Measurements from ENCODE around the gene HNRNPF.

Gene HNRNPF

GRCh38 chr10:43384252-43385221 lies 24.4 kb downstream of the HNRNPF start:
- Histone ChIP-seq H3K4me1 (ENCODE audit: control insufficient read depth, low read depth, low read length) (no peaks in the 10 kb centered on the region), H3K27me3 (ENCODE audit: control insufficient read depth, insufficient read depth, low read length) (no peaks in the 10 kb centered on the region), H3K9ac (ENCODE audit: low read length) (no peak overlapping the region), H3K4me3 (ENCODE audit: low read length) (no peak overlapping the region), H3K36me3 (ENCODE audit: control insufficient read depth, low read depth, low read length) (peaks cover 44% of the 10 kb centered on the region), H3K27ac (ENCODE audit: low read length) (no peak overlapping the region), H3K9me3 (ENCODE audit: control insufficient read depth, low read depth, low read length) (no peaks in the 10 kb centered on the region)

GRCh38 chr10:43383204-43383971 lies 25.6 kb downstream of the HNRNPF start:
- Histone ChIP-seq H3K9me3 (ENCODE audit: control insufficient read depth, low read depth, low read length) (no peaks in the 10 kb centered on the region), H3K36me3 (ENCODE audit: control insufficient read depth, low read depth, low read length) (peaks cover 32% of the 10 kb centered on the region), H3K27me3 (ENCODE audit: control insufficient read depth, insufficient read depth, low read length) (no peaks in the 10 kb centered on the region), H3K4me1 (ENCODE audit: control insufficient read depth, low read depth, low read length) (no peaks in the 10 kb centered on the region), H3K4me3 (ENCODE audit: low read length) (no peak overlapping the region), H3K9ac (ENCODE audit: low read length) (no peak overlapping the region), H3K27ac (ENCODE audit: low read length) (no peak overlapping the region)

- no peak overlapping the region for H3K27ac ChIP-seq (ENCODE audit: low read length)
- peaks cover 6% of the 10 kb centered on the region for H3K36me3 ChIP-seq (ENCODE audit: control insufficient read depth, low read depth, low read length)
Measured at GRCh38 chr10:43380610-43381222, 28.3 kb downstream of the HNRNPF start.

GRCh38 chr10:43377424-43377883 lies 31.5 kb downstream of the HNRNPF start:
- H3K27ac ChIP-seq (ENCODE audit: low read length): no peak overlapping the region
- H3K4me3 ChIP-seq (ENCODE audit: low read length): no peak overlapping the region
- H3K9ac ChIP-seq (ENCODE audit: low read length): no peak overlapping the region
- peaks cover 10% of the 10 kb centered on the region for H3K4me1 ChIP-seq (ENCODE audit: control insufficient read depth, low read depth, low read length)
- H3K27me3 ChIP-seq (ENCODE audit: control insufficient read depth, insufficient read depth, low read length): no peaks in the 10 kb centered on the region
- H3K9me3 ChIP-seq (ENCODE audit: control insufficient read depth, low read depth, low read length): no peaks in the 10 kb centered on the region
- H3K36me3 ChIP-seq (ENCODE audit: control insufficient read depth, low read depth, low read length): no peaks in the 10 kb centered on the region

More at GRCh38 chr10:43380610-43381222, 28.3 kb downstream of the HNRNPF start:
- Histone ChIP-seq H3K9ac (ENCODE audit: low read length) (no peak overlapping the region), H3K9me3 (ENCODE audit: control insufficient read depth, low read depth, low read length) (no peaks in the 10 kb centered on the region), H3K4me1 (ENCODE audit: control insufficient read depth, low read depth, low read length) (peaks cover 3% of the 10 kb centered on the region), H3K4me3 (ENCODE audit: low read length) (no peak overlapping the region), H3K27me3 (ENCODE audit: control insufficient read depth, insufficient read depth, low read length) (no peaks in the 10 kb centered on the region)

- Histone ChIP-seq H3K27ac (ENCODE audit: low read length) (no peak overlapping the region), H3K9ac (ENCODE audit: low read length) (no peak overlapping the region), H3K36me3 (ENCODE audit: control insufficient read depth, low read depth, low read length) (no peaks in the 10 kb centered on the region), H3K27me3 (ENCODE audit: control insufficient read depth, insufficient read depth, low read length) (no peaks in the 10 kb centered on the region), H3K4me3 (ENCODE audit: low read length) (no peak overlapping the region), H3K9me3 (ENCODE audit: control insufficient read depth, low read depth, low read length) (no peaks in the 10 kb centered on the region), H3K4me1 (ENCODE audit: control insufficient read depth, low read depth, low read length) (peaks cover 10% of the 10 kb centered on the region)
Measured at GRCh38 chr10:43376828-43377423, 32.1 kb downstream of the HNRNPF start.

- no peak overlapping the region for H3K27ac ChIP-seq (ENCODE audit: low read length)
- H3K36me3 ChIP-seq (ENCODE audit: control insufficient read depth, low read depth, low read length): no peaks in the 10 kb centered on the region
- H3K9ac ChIP-seq (ENCODE audit: low read length): no peak overlapping the region
- peaks cover 10% of the 10 kb centered on the region for H3K4me1 ChIP-seq (ENCODE audit: control insufficient read depth, low read depth, low read length)
- H3K4me3 ChIP-seq (ENCODE audit: low read length): no peak overlapping the region
- H3K9me3 ChIP-seq (ENCODE audit: control insufficient read depth, low read depth, low read length): no peaks in the 10 kb centered on the region
- H3K27me3 ChIP-seq (ENCODE audit: control insufficient read depth, insufficient read depth, low read length): no peaks in the 10 kb centered on the region
Measured at GRCh38 chr10:43376046-43376635, 32.8 kb downstream of the HNRNPF start.

- no peaks in the 10 kb centered on the region for H3K9me3 ChIP-seq (ENCODE audit: control insufficient read depth, low read depth, low read length)
- H3K36me3 ChIP-seq (ENCODE audit: control insufficient read depth, low read depth, low read length): no peaks in the 10 kb centered on the region
- no peak overlapping the region for H3K9ac ChIP-seq (ENCODE audit: low read length)
- no peaks in the 10 kb centered on the region for H3K27me3 ChIP-seq (ENCODE audit: control insufficient read depth, insufficient read depth, low read length)
- H3K4me1 ChIP-seq (ENCODE audit: control insufficient read depth, low read depth, low read length): peaks cover 10% of the 10 kb centered on the region
- H3K4me3 ChIP-seq (ENCODE audit: low read length): no peak overlapping the region
- no peak overlapping the region for H3K27ac ChIP-seq (ENCODE audit: low read length)
Measured at GRCh38 chr10:43375401-43376020, 33.5 kb downstream of the HNRNPF start.

- H3K4me1 ChIP-seq (ENCODE audit: control insufficient read depth, low read depth, low read length): peaks cover 10% of the 10 kb centered on the region
- no peaks in the 10 kb centered on the region for H3K36me3 ChIP-seq (ENCODE audit: control insufficient read depth, low read depth, low read length)
- H3K9ac ChIP-seq (ENCODE audit: low read length): no peak overlapping the region
- H3K27ac ChIP-seq (ENCODE audit: low read length): no peak overlapping the region
- no peaks in the 10 kb centered on the region for H3K27me3 ChIP-seq (ENCODE audit: control insufficient read depth, insufficient read depth, low read length)
- no peak overlapping the region for H3K4me3 ChIP-seq (ENCODE audit: low read length)
- no peaks in the 10 kb centered on the region for H3K9me3 ChIP-seq (ENCODE audit: control insufficient read depth, low read depth, low read length)
Measured at GRCh38 chr10:43374194-43374593, 34.8 kb downstream of the HNRNPF start.

GRCh38 chr10:43373461-43373860 lies 35.5 kb downstream of the HNRNPF start:
- Histone ChIP-seq H3K36me3 (ENCODE audit: control insufficient read depth, low read depth, low read length) (no peaks in the 10 kb centered on the region), H3K4me1 (ENCODE audit: control insufficient read depth, low read depth, low read length) (peaks cover 10% of the 10 kb centered on the region), H3K4me3 (ENCODE audit: low read length) (no peak overlapping the region), H3K27ac (ENCODE audit: low read length) (no peak overlapping the region), H3K9me3 (ENCODE audit: control insufficient read depth, low read depth, low read length) (no peaks in the 10 kb centered on the region), H3K9ac (ENCODE audit: low read length) (no peak overlapping the region), H3K27me3 (ENCODE audit: control insufficient read depth, insufficient read depth, low read length) (no peaks in the 10 kb centered on the region)

GRCh38 chr10:43372765-43373361 lies 36.1 kb downstream of the HNRNPF start:
- Histone ChIP-seq H3K27me3 (ENCODE audit: control insufficient read depth, insufficient read depth, low read length) (no peaks in the 10 kb centered on the region), H3K27ac (ENCODE audit: low read length) (no peak overlapping the region), H3K9me3 (ENCODE audit: control insufficient read depth, low read depth, low read length) (no peaks in the 10 kb centered on the region), H3K4me1 (ENCODE audit: control insufficient read depth, low read depth, low read length) (peaks cover 10% of the 10 kb centered on the region), H3K36me3 (ENCODE audit: control insufficient read depth, low read depth, low read length) (no peaks in the 10 kb centered on the region), H3K9ac (ENCODE audit: low read length) (no peak overlapping the region), H3K4me3 (ENCODE audit: low read length) (no peak overlapping the region)

All from iPS-18a (cell line).